ENCODE measurements around the gene SPOP.

Gene SPOP

DNA sequence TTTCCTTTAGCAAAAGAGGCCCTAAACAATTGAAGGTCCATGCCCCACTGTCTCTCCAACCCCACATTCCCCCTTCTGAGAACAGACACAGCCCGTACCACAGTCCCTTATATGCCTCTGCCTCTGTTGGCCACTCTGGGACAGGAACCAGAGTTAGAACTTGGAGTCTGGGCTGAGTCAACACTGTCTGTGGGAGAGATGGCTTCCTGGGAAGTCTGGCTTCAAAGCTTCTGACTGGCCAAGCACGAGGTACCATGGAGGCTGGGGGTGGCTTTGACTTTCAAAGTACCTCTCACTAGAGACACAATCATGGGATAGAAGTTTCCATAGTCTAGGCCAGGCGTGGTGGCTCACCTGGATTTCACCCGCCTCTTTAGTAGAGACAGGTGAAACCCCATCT is 14.9 kb upstream of the SPOP start:
- H3K4me1 ChIP-seq (ENCODE audit: control insufficient read depth, insufficient read depth, low read length): no peaks in the 10 kb centered on the region
- TF ChIP-seq, protein P1, sequence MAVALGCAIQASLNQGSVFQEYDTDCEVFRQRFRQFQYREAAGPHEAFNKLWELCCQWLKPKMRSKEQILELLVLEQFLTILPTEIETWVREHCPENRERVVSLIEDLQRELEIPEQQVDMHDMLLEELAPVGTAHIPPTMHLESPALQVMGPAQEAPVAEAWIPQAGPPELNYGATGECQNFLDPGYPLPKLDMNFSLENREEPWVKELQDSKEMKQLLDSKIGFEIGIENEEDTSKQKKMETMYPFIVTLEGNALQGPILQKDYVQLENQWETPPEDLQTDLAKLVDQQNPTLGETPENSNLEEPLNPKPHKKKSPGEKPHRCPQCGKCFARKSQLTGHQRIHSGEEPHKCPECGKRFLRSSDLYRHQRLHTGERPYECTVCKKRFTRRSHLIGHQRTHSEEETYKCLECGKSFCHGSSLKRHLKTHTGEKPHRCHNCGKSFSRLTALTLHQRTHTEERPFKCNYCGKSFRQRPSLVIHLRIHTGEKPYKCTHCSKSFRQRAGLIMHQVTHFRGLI (tag by site-specific recombination; IDR thresholded peaks at IDR 0.05): no peak
- TF ChIP-seq ZNF629 (tag by site-specific recombination; IDR thresholded peaks at IDR 0.05) (no peak), ZNF600 (tag by site-specific recombination; IDR thresholded peaks at IDR 0.05) (no peak), TRIM28 (IDR thresholded peaks at IDR 0.05; ENCODE audit: borderline replicate concordance, low read length) (no peak), ZNF184 (tag by site-specific recombination; IDR thresholded peaks at IDR 0.05) (no peak), SCRT1 (tag by site-specific recombination; IDR thresholded peaks at IDR 0.05; ENCODE audit: borderline replicate concordance) (no peak), ZFP41 (tag by site-specific recombination; IDR thresholded peaks at IDR 0.05; ENCODE audit: borderline replicate concordance) (no peak), ZNF266 (tag by site-specific recombination; IDR thresholded peaks at IDR 0.05; ENCODE audit: low read depth) (no peak), FEZF1 (tag by site-specific recombination; IDR thresholded peaks at IDR 0.05) (no peak), ZNF391 (tag by site-specific recombination; IDR thresholded peaks at IDR 0.05; ENCODE audit: borderline replicate concordance, low read depth) (no peak), ZNF501 (tag by site-specific recombination; IDR thresholded peaks at IDR 0.05) (no peak), ZNF24 (tag by site-specific recombination; IDR thresholded peaks at IDR 0.05) (no peak), ZNF426 (tag by site-specific recombination; IDR thresholded peaks at IDR 0.05) (no peak), ZNF202 (tag by site-specific recombination; IDR thresholded peaks at IDR 0.05; ENCODE audit: borderline replicate concordance) (no peak), ZNF140 (tag by site-specific recombination; IDR thresholded peaks at IDR 0.05) (no peak), ZNF19 (tag by site-specific recombination; IDR thresholded peaks at IDR 0.05; ENCODE audit: low read depth) (no peak), GLIS2 (tag by site-specific recombination; IDR thresholded peaks at IDR 0.05) (no peak)
- TF ChIP-seq, protein P2, sequence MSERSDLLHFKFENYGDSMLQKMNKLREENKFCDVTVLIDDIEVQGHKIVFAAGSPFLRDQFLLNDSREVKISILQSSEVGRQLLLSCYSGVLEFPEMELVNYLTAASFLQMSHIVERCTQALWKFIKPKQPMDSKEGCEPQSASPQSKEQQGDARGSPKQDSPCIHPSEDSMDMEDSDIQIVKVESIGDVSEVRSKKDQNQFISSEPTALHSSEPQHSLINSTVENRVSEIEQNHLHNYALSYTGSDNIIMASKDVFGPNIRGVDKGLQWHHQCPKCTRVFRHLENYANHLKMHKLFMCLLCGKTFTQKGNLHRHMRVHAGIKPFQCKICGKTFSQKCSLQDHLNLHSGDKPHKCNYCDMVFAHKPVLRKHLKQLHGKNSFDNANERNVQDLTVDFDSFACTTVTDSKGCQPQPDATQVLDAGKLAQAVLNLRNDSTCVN (tag by site-specific recombination; optimal IDR thresholded peaks at IDR 0.05): no peak
- TF ChIP-seq, protein P3, sequence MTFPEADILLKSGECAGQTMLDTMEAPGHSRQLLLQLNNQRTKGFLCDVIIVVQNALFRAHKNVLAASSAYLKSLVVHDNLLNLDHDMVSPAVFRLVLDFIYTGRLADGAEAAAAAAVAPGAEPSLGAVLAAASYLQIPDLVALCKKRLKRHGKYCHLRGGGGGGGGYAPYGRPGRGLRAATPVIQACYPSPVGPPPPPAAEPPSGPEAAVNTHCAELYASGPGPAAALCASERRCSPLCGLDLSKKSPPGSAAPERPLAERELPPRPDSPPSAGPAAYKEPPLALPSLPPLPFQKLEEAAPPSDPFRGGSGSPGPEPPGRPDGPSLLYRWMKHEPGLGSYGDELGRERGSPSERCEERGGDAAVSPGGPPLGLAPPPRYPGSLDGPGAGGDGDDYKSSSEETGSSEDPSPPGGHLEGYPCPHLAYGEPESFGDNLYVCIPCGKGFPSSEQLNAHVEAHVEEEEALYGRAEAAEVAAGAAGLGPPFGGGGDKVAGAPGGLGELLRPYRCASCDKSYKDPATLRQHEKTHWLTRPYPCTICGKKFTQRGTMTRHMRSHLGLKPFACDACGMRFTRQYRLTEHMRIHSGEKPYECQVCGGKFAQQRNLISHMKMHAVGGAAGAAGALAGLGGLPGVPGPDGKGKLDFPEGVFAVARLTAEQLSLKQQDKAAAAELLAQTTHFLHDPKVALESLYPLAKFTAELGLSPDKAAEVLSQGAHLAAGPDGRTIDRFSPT (tag by site-specific recombination; IDR thresholded peaks at IDR 0.05): no peak
- POLR2A ChIA-PET: no interaction called here
- H3K27ac ChIP-seq (ENCODE audit: extremely low read depth, low read depth, low read length): no peak overlapping the region
- no peak overlapping the region for H3K4me3 ChIP-seq (ENCODE audit: low read depth, low read length)
- CTCF ChIA-PET: interaction anchor here (1.5 to 27.1 kb wide), 4 partner anchors 11 to 136 kb away, joined by 5 to 486 read pairs (median 98); partner anchors contain the start of genes NXPH3 and SLC35B1
- H3K9me3 ChIP-seq (ENCODE audit: control insufficient read depth, insufficient read depth, low read depth, low read length): no peaks in the 10 kb centered on the region
- no peaks in the 10 kb centered on the region for H3K36me3 ChIP-seq (ENCODE audit: control insufficient read depth in 2 of 2, insufficient read depth in 1 of 2, low read length in 2 of 2)

DNA sequence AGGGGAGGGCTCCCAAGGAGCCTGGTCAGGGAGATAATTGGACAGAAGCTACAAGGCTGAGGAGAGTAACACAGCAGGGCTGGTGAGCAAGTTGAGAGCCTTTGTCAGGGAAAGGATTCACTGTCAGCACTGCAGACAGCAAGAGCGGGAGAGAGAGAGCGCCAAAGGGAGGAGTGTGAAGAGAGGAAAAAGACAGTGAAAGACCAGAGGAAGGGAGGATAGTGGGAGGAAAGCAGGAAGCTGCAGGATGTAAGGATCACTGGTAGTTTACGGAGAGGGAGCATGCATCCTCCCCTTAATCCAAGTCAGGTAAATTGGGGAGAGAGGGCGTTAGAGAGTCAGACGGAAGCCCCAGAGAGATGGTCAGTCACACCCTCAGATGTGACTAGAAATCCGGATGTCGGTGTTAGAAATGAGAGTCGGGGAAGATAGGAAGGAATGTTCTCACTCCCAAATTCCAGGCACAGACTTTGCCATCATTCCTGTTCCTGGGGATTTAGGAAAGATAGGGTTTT is 13.8 kb upstream of the SPOP start:
- H3K4me3 ChIP-seq (ENCODE audit: low read depth, low read length): no peak overlapping the region
- POLR2A ChIA-PET: interaction anchor here (1.1 kb wide), 1 partner anchor 122 kb away, joined by 4 read pairs; no protein-coding TSS in a partner anchor
- no peak overlapping the region for H3K27ac ChIP-seq (ENCODE audit: extremely low read depth, low read depth, low read length)
- no peaks in the 10 kb centered on the region for H3K4me1 ChIP-seq (ENCODE audit: control insufficient read depth, insufficient read depth, low read length)
- H3K36me3 ChIP-seq (ENCODE audit: control insufficient read depth in 2 of 2, insufficient read depth in 1 of 2, low read length in 2 of 2): no peaks in the 10 kb centered on the region
- CTCF ChIA-PET: interaction anchor here (0.9 to 27.1 kb wide), 5 partner anchors 10 to 134 kb away, joined by 3 to 486 read pairs (median 4); partner anchors contain the start of gene NXPH3
- no peaks in the 10 kb centered on the region for H3K9me3 ChIP-seq (ENCODE audit: control insufficient read depth, insufficient read depth, low read depth, low read length)
- TF ChIP-seq ZNF521 (tag by site-specific recombination; IDR thresholded peaks at IDR 0.05) (no peak), ZNF366 (tag by site-specific recombination; conservative IDR thresholded peaks at IDR 0.05) (peak; percentile 68; the same call in 1 of the 2 replicates), PRDM1 (tag by site-specific recombination; IDR thresholded peaks at IDR 0.05) (0 out of 2 replicates have a peak, but pooled peaks have one; percentile 31), ZNF701 (tag by site-specific recombination; IDR thresholded peaks at IDR 0.05) (peak; percentile 99)
- TF ChIP-seq, protein P4, sequence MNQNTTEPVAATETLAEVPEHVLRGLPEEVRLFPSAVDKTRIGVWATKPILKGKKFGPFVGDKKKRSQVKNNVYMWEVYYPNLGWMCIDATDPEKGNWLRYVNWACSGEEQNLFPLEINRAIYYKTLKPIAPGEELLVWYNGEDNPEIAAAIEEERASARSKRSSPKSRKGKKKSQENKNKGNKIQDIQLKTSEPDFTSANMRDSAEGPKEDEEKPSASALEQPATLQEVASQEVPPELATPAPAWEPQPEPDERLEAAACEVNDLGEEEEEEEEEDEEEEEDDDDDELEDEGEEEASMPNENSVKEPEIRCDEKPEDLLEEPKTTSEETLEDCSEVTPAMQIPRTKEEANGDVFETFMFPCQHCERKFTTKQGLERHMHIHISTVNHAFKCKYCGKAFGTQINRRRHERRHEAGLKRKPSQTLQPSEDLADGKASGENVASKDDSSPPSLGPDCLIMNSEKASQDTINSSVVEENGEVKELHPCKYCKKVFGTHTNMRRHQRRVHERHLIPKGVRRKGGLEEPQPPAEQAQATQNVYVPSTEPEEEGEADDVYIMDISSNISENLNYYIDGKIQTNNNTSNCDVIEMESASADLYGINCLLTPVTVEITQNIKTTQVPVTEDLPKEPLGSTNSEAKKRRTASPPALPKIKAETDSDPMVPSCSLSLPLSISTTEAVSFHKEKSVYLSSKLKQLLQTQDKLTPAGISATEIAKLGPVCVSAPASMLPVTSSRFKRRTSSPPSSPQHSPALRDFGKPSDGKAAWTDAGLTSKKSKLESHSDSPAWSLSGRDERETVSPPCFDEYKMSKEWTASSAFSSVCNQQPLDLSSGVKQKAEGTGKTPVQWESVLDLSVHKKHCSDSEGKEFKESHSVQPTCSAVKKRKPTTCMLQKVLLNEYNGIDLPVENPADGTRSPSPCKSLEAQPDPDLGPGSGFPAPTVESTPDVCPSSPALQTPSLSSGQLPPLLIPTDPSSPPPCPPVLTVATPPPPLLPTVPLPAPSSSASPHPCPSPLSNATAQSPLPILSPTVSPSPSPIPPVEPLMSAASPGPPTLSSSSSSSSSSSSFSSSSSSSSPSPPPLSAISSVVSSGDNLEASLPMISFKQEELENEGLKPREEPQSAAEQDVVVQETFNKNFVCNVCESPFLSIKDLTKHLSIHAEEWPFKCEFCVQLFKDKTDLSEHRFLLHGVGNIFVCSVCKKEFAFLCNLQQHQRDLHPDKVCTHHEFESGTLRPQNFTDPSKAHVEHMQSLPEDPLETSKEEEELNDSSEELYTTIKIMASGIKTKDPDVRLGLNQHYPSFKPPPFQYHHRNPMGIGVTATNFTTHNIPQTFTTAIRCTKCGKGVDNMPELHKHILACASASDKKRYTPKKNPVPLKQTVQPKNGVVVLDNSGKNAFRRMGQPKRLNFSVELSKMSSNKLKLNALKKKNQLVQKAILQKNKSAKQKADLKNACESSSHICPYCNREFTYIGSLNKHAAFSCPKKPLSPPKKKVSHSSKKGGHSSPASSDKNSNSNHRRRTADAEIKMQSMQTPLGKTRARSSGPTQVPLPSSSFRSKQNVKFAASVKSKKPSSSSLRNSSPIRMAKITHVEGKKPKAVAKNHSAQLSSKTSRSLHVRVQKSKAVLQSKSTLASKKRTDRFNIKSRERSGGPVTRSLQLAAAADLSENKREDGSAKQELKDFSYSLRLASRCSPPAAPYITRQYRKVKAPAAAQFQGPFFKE (tag by site-specific recombination; IDR thresholded peaks at IDR 0.05; ENCODE audit: borderline replicate concordance): no peak
